Activated B cell treated with CpG ODN at 0.5 μM for 24 hours (primary cell): ENCODE results near the gene SPRED1. TPM values are rescaled to one million over a fixed set of nuclear protein-coding genes. Genes with fewer than 3 reads are reported as not detected.

Experiments used
- ATAC-seq: fragments of 200-7000 bp; cut with Tn5 transposase; one replicate; pipeline ENCODE4 v1.10.0; 2021; ENCODE audit warnings: low read depth, mild to moderate bottlenecking, moderate library complexity
- CTCF ChIA-PET: fragments of 350-600 bp; sonication (Branson Sonifier 250); formaldehyde crosslinking; loops from one replicate; lab custom pipeline; 2021; ENCODE audit warnings: antibody characterized with exemption; lab: Charles Lee
- POLR2A ChIA-PET: fragments of 350-600 bp; sonication (Branson Sonifier 250); formaldehyde crosslinking; loops from one replicate; lab custom pipeline; 2021; ENCODE audit warnings: antibody characterized with exemption; lab: Charles Lee
- DNase-seq: peaks from one replicate; pipeline ENCODE4 v3.0.0; 2022
- H3K27ac Mint-ChIP-seq: one replicate; pipeline ENCODE4 v1.8.0; 2020; ENCODE audit warnings: mixed read lengths
- H3K27me3 Mint-ChIP-seq: one replicate; pipeline ENCODE4 v1.8.0; 2021; ENCODE audit warnings: mixed read lengths
- H3K36me3 Mint-ChIP-seq: one replicate; pipeline ENCODE4 v1.8.0; 2021; ENCODE audit warnings: low read depth, mixed read lengths
- H3K4me1 Mint-ChIP-seq: one replicate; pipeline ENCODE4 v1.8.0; 2021; ENCODE audit warnings: mixed read lengths
- H3K4me3 Mint-ChIP-seq: one replicate; pipeline ENCODE4 v1.8.0; 2020; ENCODE audit warnings: mild to moderate bottlenecking, mixed read lengths
- H3K9me3 Mint-ChIP-seq: one replicate; pipeline ENCODE4 v1.8.0; 2020; ENCODE audit warnings: mixed read lengths
- intact Hi-C: fragments of 100-400 bp; cut with micrococcal nuclease; formaldehyde crosslinking; loops from one replicate; pipeline ENCODE4 v1.15.1; 2024
- total RNA-seq: library from RNA; stranded (reverse); gene quantifications from 2 replicates; pipeline ENCODE4 v1.2.3, GENCODE V29; 2022
- TF ChIP-seq, protein P1 (sequence below): fragments of 200-600 bp; IDR thresholded peaks from one replicate; pipeline ENCODE4 v1.8.0; 2022; ENCODE audit warnings: antibody characterized with exemption, mild to moderate bottlenecking

Gene SPRED1
- total RNA-seq, 1 donor from 2014 or later = 1.4 TPM

DNA sequence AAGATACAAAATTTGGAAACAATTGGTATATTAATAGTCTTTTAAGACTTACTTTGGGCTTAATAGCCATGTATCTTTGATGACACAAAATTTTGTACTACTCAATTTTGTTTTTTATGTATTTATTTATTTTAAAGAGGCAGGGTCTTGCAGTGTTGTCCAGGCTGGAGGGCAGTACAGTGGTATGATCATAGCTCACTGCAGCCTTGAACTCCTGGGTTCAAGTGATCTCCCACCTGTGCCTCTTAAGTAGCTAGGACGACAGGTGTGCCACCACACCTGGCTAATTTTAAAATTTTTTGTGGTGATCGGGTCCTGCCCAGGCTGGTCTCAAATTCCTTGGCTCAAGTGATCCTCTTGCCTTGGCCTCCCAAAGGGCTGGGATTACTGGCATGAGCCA, 6.5 kb downstream of the SPRED1 start:
- Mint-ChIP-seq H3K36me3 (no peaks in the 10 kb centered on the region), H3K27ac (no peak overlapping the region), H3K4me1 (peaks cover 6% of the 10 kb centered on the region), H3K4me3 (no peak overlapping the region), H3K9me3 (no peaks in the 10 kb centered on the region), H3K27me3 (no peaks in the 10 kb centered on the region)
- intact Hi-C loops = no loop called here
- DNase-seq (no peak), ATAC-seq (no peak)
- ChIA-PET POLR2A (no interaction called here), CTCF (no interaction called here)
- TF ChIP-seq, protein P1, sequence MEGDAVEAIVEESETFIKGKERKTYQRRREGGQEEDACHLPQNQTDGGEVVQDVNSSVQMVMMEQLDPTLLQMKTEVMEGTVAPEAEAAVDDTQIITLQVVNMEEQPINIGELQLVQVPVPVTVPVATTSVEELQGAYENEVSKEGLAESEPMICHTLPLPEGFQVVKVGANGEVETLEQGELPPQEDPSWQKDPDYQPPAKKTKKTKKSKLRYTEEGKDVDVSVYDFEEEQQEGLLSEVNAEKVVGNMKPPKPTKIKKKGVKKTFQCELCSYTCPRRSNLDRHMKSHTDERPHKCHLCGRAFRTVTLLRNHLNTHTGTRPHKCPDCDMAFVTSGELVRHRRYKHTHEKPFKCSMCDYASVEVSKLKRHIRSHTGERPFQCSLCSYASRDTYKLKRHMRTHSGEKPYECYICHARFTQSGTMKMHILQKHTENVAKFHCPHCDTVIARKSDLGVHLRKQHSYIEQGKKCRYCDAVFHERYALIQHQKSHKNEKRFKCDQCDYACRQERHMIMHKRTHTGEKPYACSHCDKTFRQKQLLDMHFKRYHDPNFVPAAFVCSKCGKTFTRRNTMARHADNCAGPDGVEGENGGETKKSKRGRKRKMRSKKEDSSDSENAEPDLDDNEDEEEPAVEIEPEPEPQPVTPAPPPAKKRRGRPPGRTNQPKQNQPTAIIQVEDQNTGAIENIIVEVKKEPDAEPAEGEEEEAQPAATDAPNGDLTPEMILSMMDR = no peak

DNA sequence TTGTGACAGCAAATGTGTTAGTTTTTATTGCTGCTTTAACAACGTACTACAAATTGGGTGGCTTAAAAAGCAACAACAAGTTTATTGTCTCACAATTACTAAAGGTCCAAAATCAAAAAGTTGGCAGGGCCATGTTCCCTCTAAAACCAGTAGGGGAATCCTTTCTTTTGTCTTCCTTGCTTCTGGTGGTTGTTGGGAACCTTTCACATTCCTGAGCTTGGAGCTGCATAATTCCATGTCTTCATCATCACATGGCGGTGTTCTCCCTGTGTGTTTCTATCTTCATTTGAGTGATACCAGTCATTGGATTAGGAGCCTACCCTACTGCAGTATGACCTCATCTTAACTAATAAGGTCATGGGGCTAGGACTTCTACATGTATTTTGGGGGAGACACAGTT, 7.4 kb downstream of the SPRED1 start:
- intact Hi-C loops = no loop called here
- CTCF ChIA-PET = interaction anchor here (1.2 kb wide), 1 partner anchor 9 kb away, joined by 3 read pairs; no protein-coding TSS in a partner anchor
- Mint-ChIP-seq H3K9me3 (no peaks in the 10 kb centered on the region), H3K4me3 (no peak overlapping the region), H3K27ac (no peak overlapping the region), H3K27me3 (no peaks in the 10 kb centered on the region), H3K4me1 (no peaks in the 10 kb centered on the region), H3K36me3 (no peaks in the 10 kb centered on the region)
- POLR2A ChIA-PET = no interaction called here
- DNase-seq = no peak
- ATAC-seq = no peak
- TF ChIP-seq, protein P1 = no peak

DNA sequence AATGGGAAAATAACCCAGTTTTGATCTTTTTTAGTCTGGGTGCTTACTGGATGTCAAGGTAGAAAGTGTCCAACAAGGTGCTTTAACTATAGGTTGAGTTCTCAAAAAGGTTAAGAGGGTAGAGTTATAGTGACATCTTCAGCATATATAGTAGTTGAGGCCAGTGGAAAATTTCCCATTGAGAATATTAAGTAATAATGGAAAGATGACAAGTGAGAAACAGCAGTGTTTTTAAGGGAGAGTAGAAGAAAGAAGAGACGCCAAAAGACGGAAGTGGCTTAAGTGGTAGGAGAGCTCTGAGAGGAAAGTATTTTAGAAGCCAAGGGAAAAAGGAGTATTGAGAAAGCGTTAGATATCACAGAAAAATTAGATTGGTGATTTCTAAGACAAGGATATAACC, 10.6 kb downstream of the SPRED1 start:
- Mint-ChIP-seq H3K27ac (no peak overlapping the region), H3K4me1 (no peaks in the 10 kb centered on the region), H3K27me3 (no peaks in the 10 kb centered on the region), H3K4me3 (no peak overlapping the region), H3K9me3 (no peaks in the 10 kb centered on the region), H3K36me3 (no peaks in the 10 kb centered on the region)
- intact Hi-C loops = no loop called here
- ATAC-seq (no peak), DNase-seq (no peak)
- CTCF ChIA-PET = interaction anchor here (0.6 kb wide), 1 partner anchor 615 kb away, joined by 3 read pairs; no protein-coding TSS in a partner anchor
- POLR2A ChIA-PET = no interaction called here
- TF ChIP-seq, protein P1 = no peak

DNA sequence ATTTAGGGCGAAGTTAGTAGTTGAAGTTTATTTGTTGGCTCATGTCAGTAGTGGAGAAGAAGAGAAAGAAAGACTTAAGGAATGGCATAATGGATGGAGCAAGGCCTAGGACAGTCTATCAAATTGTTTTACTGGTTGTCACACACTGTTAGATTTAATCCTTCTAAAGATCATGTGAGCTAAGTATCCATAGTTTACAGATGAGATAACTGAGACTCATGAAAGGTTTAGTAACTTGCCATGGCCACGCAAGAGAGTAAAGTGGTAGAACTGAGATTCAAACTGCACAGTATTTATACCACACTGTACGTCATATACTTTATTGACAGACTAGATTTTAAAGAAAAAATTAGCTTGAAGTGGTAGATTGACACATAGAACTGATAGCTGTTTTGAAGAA, 11.4 kb downstream of the SPRED1 start:
- Mint-ChIP-seq H3K36me3 (no peaks in the 10 kb centered on the region), H3K4me1 (no peaks in the 10 kb centered on the region), H3K4me3 (no peak overlapping the region), H3K9me3 (no peaks in the 10 kb centered on the region), H3K27me3 (no peaks in the 10 kb centered on the region), H3K27ac (no peak overlapping the region)
- intact Hi-C loops = no loop called here
- ATAC-seq = no peak
- ChIA-PET CTCF (no interaction called here), POLR2A (no interaction called here)
- TF ChIP-seq, protein P1 = no peak
- no peak for DNase-seq

DNA sequence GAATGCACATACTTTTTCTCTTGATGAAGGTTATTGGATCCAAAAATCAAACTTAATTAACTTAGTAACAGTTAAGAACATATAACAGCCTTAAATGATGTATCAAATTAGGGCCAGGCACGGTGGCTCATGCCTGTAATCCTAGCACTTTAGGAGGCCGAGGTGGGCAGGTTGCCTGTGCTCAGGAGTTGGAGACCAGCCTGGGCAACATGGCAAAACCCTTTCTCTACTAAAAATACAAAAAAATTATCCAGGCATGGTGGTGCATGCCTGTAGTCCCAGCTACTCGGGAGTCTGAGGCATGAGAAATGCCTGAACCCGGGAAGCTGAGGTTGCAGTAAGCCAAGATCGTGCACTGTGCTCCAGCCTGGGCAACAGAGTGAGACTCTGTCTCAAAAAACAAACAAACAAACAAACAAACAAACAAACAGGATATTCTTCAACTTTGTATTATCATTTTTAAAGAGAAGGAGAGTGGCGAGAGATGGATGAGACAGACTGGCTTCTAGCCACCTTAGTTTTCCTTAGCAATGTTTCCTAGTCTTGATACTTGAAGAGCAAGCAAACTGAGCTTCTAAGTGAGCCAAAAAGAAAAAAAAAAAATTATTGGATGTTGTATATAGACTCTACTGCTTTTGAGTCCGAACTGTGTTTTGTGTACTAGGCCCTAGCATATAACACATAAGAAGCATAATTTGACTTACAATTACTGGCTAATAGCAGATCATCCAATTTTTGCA, 13.8 kb downstream of the SPRED1 start:
- Mint-ChIP-seq H3K36me3 (no peaks in the 10 kb centered on the region), H3K9me3 (no peaks in the 10 kb centered on the region), H3K27ac (no peak overlapping the region), H3K4me1 (no peaks in the 10 kb centered on the region), H3K4me3 (no peak overlapping the region), H3K27me3 (no peaks in the 10 kb centered on the region)
- ChIA-PET POLR2A (no interaction called here), CTCF (no interaction called here)
- intact Hi-C loops = no loop called here
- ATAC-seq (no peak), DNase-seq (no peak)
- TF ChIP-seq, protein P1 = no peak
